Amniotic epithelial cell (primary cell): ENCODE results near the gene ANXA3.
"Not testable (repeated sequence)": the region's sequence is repeated elsewhere in the genome, so short reads cannot be mapped to it uniquely, and the experiment has no call there.

ENCODE experiments used
- DNase-seq: peaks from one replicate; pipeline ENCODE4 v3.0.0-alpha.2; 2010; ENCODE audit warnings: low read depth

The ANXA3 gene

DNA sequence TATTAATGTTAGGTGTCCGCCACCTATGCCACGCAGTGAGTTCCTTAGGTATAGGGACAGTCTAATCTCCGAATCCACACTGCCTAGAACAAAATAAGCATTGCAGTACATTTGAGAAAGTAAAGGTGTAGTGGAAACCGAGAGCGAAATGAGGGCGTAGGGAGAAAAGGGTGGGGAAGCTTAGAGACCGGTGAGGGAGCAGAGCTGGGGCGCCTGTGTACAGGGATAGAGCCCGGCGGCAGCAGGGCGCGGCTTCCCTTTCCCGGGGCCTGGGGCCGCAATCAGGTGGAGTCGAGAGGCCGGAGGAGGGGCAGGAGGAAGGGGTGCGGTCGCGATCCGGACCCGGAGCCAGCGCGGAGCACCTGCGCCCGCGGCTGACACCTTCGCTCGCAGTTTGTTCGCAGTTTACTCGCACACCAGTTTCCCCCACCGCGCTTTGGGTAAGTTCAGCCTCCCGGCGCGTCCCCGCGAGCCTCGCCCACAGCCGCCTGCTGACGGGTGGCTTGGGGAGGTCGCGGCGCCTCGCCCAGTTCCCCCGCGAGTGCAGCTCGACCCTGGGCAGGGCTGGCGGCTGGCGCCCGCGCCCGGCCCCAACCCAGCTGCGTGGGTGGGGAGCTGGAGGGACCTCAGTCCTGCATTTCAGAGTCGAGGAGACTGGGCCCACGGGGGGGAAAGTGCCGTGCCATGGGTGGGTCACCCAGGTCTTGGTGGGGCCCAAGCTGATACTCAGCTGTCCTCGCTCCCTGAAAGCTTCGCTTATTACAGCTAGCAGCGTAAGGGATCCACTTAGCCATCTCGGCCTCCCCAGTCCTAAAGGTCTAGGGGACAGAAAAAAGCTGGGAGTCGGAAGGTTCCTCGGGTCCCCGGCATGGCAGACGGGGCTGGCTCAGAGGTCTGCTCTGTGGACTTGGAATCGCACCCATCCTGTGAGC lies at the start of gene ANXA3:
Gene ANXA3 (plus strand): TSS at position 351 of the 932 bp plus-strand sequence. CDS start 2,704 bp downstream, outside the sequence.
- DNase-seq, result no peak

DNA sequence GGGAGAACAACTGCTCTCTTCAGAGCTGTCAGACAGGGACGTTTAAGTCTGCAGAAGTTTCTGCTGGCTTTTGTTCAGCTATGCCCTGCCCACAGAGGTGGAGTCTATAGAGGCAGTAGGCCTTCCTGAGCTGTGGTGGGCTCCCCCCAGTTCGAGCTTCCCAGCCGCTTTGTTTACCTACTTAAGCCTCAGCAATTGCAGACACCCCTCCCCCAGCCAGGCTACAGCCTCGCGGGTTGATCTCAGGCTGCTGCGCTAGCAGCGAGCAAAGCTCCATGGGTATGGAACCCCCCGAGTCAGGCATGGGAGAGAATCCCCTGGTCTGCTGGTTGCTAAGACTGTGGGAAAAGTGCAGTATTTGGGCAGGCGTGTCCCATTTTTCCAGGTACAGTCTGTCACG lies 45.3 kb upstream of the ANXA3 start:
- DNase-seq, result not testable (repeated sequence)

GRCh38 chr4:78509043-78509442 lies 42.5 kb upstream of the ANXA3 start:
- DNase-seq, result no peak

- DNase-seq, result no peak
Observed at GRCh38 chr4:78510108-78510507, 41.5 kb upstream of the ANXA3 start.

DNA sequence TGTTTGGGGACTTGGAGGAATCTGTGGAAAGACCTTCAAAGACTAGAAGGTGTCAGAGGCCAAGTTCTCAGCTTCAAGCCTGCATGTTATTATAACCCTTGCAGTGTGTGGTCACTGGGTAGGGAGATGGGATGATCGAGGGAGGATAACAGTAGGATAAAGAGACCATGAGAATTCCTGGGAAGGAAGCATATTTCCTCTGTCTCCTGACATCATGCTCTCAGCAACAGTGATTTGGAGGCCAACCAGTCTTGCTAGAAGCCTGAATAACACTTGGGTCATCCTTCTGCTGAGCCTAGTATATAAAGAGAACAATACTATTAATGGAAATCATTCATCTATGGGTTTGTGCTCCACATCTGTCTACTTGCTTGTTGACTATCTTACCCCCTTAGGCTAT lies 40.9 kb upstream of the ANXA3 start:
- DNase-seq, result peak; percentile 11

- DNase-seq, result no peak
Observed at GRCh38 chr4:78512357-78512920, 39.1 kb upstream of the ANXA3 start.

DNA sequence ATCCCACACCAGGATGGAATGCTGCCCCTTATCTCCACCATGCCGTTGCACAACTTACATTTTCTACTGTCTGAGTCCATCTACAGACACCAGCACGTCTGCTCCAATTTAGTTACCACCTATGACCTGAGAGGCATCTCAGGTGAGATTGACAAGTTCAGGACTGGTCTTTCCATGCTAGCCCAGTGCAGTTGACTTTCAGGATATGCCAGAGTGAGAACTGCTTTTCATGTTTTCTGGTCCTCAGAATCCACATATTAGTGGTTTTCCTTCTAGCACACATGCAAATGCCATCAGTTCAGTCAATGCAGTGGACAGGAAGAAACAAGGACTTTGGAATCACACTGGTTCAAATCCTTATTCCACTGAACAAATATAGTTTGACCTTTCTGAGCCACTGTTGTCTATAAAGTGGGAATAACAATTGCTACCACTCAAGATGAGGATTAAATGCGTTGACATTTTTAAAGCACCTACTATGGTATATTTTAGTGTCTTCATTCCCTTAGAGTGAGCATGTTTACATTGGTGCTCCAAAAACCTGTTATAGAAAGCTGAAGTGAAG lies 38.1 kb upstream of the ANXA3 start:
- peak; percentile 21 for DNase-seq

- peak; percentile 39 for DNase-seq
Observed at GRCh38 chr4:78517050-78517652, 34.4 kb upstream of the ANXA3 start.

GRCh38 chr4:78518561-78518960 lies 33.0 kb upstream of the ANXA3 start:
- no peak for DNase-seq

DNA sequence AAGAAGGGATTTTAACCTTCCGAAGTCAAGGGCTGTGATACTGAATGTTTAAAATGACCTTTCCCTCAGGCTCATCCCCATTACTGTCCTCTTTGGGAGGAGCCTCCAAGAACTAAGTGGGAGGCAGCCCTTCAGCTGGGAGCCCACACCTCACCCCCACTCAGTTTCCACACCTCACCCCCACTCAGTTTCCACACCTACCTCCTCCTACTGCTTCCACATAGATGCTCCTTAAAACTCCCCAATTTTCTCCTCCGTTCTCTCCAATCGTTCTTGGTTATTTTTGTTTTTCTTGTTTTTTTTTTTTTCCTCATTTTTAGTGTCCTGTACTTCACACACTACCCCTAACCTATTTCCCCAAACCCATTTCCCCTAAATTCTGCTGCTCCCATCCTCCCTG lies 31.6 kb upstream of the ANXA3 start:
- DNase-seq, result no peak

GRCh38 chr4:78520808-78521226 lies 30.8 kb upstream of the ANXA3 start:
- DNase-seq, result no peak

DNA sequence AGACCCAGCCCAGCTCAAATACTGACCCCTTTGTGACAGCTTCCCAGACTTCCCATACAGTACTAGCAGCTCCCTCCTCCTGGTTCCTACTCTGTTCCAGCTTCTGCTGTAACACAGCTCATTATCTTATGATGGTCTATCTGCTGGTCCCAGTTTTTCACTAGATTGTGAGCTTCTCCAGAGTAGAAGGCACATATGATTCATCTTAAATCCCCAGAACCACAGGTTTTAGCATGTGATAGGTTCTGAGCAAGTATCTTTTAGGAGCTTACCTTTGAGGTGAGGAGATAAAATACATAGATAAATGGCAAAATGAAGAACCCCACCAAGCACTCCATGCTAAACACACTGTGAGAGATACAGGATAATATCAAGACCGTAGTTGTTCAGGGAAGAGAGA lies 27.6 kb upstream of the ANXA3 start:
- DNase-seq, result no peak

- no peak for DNase-seq
Observed at GRCh38 chr4:78525559-78525958, 26.0 kb upstream of the ANXA3 start.

- DNase-seq, result no peak
Observed at GRCh38 chr4:78527103-78527502, 24.5 kb upstream of the ANXA3 start.

- DNase-seq, result no peak
Observed at GRCh38 chr4:78527555-78527954, 24.0 kb upstream of the ANXA3 start.

DNA sequence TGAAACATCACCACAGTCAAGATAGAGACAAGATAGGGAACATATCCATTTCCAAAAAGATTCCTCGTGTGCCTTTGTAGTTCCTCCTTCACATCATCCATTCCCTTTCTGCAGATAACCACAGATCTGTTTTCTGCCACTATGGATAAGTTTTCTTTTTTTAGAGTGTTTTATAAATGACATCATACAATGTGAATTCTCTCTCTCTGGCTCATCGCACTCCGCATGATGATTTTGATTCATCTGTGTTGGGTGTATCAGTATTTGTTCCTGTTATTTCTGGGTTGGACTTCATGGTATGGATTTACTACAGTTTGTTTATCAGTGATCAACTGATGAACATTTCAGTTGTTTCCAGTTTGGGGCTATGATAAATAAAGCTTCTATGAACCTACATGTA lies 23.2 kb upstream of the ANXA3 start:
- peak; percentile 52 for DNase-seq

- DNase-seq, result peak; percentile 77
Observed at GRCh38 chr4:78529569-78530209, 21.9 kb upstream of the ANXA3 start.

GRCh38 chr4:78532046-78532445 lies 19.5 kb upstream of the ANXA3 start:
- DNase-seq, result no peak

DNA sequence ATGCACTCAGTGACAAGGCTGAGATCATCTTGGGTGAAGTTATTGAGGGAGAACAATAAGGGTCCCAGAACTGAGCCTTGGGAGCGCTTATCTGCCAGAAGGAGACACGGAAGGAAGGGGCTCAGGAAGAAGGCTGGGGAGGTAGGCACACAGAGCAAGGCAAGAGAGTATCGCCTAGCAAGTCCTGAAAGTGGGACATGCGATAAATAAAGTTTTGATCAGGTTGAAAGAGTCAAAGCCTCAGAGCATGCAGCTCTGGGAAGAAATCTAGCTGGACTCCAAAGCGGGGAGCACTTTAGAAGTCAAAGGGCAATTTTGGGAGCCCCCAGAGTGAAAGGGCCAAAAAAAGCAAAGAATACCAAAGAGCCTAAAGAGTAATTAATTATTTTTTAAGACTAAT lies 17.7 kb upstream of the ANXA3 start:
- DNase-seq, result no peak

DNA sequence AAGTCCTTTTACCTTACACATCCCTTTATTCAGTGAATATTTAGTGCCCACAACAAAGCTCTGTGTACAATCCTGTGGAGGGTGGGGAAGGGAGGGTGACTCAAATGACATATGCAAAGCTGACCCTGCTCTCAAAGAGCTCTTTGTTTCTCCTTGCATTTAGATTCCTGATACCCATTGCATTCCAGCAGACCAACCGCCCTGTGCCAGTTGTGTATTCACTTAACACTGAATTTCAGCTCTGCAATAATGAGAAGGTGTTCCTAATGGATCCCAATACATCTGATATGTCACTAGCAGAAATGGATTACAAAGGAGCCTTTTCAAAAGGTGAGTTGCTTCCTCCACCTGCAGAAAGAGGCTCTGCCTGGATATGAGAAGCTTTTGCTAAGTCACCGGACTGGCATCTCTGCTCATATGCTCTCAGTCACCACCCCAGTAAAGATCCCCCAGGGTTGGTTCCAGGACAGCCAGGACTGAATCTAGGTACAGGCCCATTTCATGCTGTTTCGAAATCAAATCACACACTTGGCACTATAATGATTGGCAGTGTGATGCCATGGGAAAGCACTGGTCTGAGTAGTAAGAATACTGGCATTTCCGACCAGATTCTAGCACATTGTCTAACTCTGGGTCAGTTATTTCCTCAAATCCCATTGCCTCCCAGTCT lies 17.1 kb upstream of the ANXA3 start:
- DNase-seq, result no peak

- peak; percentile 69 for DNase-seq
Observed at GRCh38 chr4:78542373-78542772, 9.2 kb upstream of the ANXA3 start.
